ENCODE measurements around the gene FARS2.

DNA sequence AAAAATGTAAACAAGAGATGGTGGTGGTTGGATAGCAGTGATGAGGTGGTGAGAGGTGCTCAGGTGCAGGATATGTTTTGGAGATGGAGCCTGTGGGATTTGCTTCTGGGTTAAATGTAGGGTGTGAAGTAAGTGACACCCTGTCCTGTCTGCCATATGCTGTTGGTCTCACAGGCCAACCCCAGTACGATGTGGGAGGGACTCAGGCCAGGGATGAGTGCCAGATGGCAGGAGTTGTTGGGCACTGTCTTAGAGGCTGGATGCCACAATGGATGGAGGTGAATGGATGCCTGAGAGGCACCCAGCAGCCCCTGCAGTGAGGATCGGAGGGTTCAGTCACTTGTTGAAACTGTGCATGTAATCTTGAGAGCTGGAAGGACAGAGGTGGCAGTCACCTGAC is 486.1 kb downstream of the FARS2 start:
- TF ChIP-seq, protein P1, sequence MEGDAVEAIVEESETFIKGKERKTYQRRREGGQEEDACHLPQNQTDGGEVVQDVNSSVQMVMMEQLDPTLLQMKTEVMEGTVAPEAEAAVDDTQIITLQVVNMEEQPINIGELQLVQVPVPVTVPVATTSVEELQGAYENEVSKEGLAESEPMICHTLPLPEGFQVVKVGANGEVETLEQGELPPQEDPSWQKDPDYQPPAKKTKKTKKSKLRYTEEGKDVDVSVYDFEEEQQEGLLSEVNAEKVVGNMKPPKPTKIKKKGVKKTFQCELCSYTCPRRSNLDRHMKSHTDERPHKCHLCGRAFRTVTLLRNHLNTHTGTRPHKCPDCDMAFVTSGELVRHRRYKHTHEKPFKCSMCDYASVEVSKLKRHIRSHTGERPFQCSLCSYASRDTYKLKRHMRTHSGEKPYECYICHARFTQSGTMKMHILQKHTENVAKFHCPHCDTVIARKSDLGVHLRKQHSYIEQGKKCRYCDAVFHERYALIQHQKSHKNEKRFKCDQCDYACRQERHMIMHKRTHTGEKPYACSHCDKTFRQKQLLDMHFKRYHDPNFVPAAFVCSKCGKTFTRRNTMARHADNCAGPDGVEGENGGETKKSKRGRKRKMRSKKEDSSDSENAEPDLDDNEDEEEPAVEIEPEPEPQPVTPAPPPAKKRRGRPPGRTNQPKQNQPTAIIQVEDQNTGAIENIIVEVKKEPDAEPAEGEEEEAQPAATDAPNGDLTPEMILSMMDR (IDR thresholded peaks at IDR 0.05; ENCODE audit: low read depth, low read length): no peak
- TF ChIP-seq, protein P2, sequence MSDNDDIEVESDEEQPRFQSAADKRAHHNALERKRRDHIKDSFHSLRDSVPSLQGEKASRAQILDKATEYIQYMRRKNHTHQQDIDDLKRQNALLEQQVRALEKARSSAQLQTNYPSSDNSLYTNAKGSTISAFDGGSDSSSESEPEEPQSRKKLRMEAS (IDR thresholded peaks at IDR 0.05; ENCODE audit: low read depth, low read length): no peak
- TF ChIP-seq POLR2A (IDR thresholded peaks at IDR 0.05; ENCODE audit: extremely low read depth, insufficient read length): no peak

Data from NB4 (cell line).